ENCODE results near the gene DGCR8.

DGCR8 gene

DNA sequence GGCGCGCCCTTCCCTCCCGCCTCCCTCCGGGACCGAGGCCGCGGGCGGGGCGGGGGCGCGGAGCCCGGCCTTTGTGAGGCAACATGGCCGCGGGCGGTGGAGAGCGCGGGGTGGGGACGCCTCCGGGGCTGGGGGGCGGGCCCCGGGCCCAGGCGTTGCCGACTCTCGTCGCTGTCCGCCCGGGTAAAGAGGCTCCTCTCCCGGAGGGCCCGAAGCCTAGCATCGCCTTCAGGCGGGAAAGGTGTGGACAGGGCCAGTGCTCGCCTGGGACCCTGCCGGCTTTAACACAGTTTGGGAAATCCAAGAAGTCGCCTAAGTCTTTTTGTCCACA is 369 bp downstream of the DGCR8 start:
- TF ChIP-seq CTCF (IDR thresholded peaks at IDR 0.05), result no peak
- intact Hi-C loops (cut with DNase I; ENCODE audit: low total_unique reads), result no loop called here

DNA sequence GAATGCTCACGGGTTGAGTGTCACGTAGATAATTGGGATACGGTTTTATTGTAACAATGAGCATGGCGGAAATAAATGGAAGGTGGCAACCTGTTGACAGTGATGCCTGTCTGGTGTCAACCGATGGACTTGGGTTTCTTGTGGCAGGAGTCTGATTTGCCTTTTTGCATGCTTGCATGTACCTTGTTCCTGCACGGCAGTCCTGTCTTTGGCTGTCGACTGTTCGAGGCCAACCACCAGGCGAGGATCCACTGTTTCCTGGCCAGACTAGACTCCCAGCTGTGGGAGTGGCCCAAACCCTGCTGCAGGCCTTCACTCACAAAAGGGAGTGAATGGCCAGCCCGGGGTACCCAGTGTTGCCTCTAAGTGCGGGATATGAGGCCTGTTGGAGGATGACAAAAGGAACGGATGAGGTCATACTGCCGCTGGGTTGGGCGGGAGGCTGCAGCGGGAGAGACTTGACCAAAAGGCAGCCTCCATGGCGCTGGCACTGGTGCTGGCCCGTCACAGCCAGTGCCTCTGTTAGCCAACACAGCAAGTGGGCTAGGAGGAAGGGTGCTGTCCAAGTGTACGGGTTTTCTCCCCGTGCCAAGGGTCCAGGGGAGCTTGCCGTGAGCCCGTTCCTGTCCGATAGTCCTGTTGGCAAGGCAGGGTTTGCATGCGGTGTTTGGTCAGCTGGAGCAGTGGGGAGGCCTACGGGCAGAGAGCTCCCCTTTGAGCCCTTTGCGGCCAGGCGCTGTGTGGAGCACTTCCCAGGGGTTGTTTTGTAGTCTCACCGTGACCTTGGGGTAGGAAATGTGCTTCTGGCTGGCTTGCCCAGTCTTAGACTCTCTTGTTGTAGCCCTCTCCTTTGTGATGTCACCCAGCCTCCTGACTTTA is 974 bp downstream of the DGCR8 start:
- Histone ChIP-seq H3K4me1 (peaks cover 6 to 54% (median 39%) of the 10 kb centered on the region in 4 donors), H3K9me3 (no peaks in the 10 kb centered on the region), H3K36me3 (peaks cover 4 to 8% (median 5%) of the 10 kb centered on the region in 3 donors), H3K4me3 (peak overlapping the region; percentile 76 to 86), H3K27me3 (no peaks in the 10 kb centered on the region), H3K27ac (peak overlapping the region; percentile 82 to 83)
- intact Hi-C loops (cut with DNase I; ENCODE audit: low total_unique reads), result no loop called here
- TF ChIP-seq CTCF (IDR thresholded peaks at IDR 0.05), result no peak
- DNase-seq, result peak in 1 of 2 donors; percentile 67

More for the DNA sequence above, 369 bp downstream of the DGCR8 start:
- Histone ChIP-seq H3K36me3 (peaks cover 0 to 3% (median 0%) of the 10 kb centered on the region in 3 donors), H3K4me3 (peak overlapping the region; percentile 76 to 86), H3K9me3 (no peaks in the 10 kb centered on the region), H3K4me1 (peaks cover 6 to 54% (median 39%) of the 10 kb centered on the region in 4 donors), H3K27ac (peak overlapping the region; percentile 82 to 83), H3K27me3 (no peaks in the 10 kb centered on the region)
- DNase-seq, result peak; percentile 51 to 75

GRCh38 chr22:20083157-20083890 is 3.3 kb downstream of the DGCR8 start:
- DNase-seq, result peak in 1 of 2 donors; percentile 24
- no peak for TF ChIP-seq CTCF (IDR thresholded peaks at IDR 0.05)
- Histone ChIP-seq H3K36me3 (peaks cover 26 to 31% (median 28%) of the 10 kb centered on the region in 3 donors), H3K9me3 (no peaks in the 10 kb centered on the region), H3K27ac (no peak overlapping the region), H3K27me3 (no peaks in the 10 kb centered on the region), H3K4me3 (no peak overlapping the region), H3K4me1 (peaks cover 6 to 54% (median 39%) of the 10 kb centered on the region in 4 donors)
- intact Hi-C loops (cut with DNase I; ENCODE audit: low total_unique reads), result no loop called here

- H3K4me3 ChIP-seq, result no peak overlapping the region
- H3K27ac ChIP-seq, result no peak overlapping the region
- intact Hi-C loops (cut with DNase I; ENCODE audit: low total_unique reads), result no loop called here
- no peaks in the 10 kb centered on the region for H3K9me3 ChIP-seq
- H3K27me3 ChIP-seq, result no peaks in the 10 kb centered on the region
- peaks cover 33 to 38% (median 35%) of the 10 kb centered on the region in 3 donors for H3K36me3 ChIP-seq
- peak in 1 of 2 donors; percentile 24 for DNase-seq
- peaks cover 6 to 50% (median 39%) of the 10 kb centered on the region in 4 donors for H3K4me1 ChIP-seq
- TF ChIP-seq CTCF (IDR thresholded peaks at IDR 0.05), result no peak
Measured at GRCh38 chr22:20083891-20084546, 4.0 kb downstream of the DGCR8 start.

DNA sequence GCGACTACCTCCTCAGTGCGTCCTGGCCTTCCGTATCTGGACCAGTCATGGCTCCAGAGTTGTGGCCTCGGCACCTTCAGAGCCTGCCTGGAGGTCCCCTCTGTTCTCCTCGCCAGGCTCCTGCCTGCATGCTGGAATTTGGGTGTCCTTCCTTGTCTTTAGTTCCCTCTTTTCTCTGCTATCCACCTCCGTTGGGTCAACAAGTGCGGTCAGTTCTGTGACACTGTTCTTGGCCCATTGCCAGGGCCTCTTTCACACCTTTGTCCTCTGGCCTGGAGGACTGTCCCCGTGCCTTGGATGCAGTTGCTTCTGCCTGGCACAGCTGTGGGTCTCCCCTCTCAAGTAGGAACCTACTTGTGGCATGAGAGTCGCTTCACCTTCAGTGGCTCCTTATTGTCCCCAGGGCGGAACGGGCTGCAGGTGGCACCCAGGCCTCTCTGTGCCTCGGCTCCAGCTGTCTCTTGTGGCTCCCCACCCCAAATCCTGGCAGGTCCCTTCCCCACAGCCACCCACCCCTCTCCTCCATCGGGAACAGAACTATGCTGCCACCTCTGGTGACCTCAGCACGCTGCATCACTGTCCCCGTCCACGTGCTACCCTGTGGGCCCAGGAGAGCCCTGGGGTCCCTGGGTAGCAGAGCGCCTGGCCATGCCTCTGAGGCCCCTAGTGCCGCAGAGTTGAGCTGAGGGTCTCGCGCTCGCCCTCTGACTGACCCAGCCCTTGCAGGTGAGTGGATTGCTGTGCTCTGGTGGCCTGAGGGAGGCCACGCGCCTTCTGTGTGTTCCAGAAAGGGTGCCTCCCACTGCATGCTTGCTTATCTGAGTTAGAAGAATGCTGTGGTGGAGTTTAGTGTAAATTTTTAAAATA is 4.7 kb downstream of the DGCR8 start:
- intact Hi-C loops (cut with DNase I; ENCODE audit: low total_unique reads), result no loop called here
- peaks cover 6 to 46% (median 38%) of the 10 kb centered on the region in 4 donors for H3K4me1 ChIP-seq
- H3K27me3 ChIP-seq, result no peaks in the 10 kb centered on the region
- DNase-seq, result peak in 1 of 2 donors; percentile 55
- H3K27ac ChIP-seq, result no peak overlapping the region
- no peak overlapping the region for H3K4me3 ChIP-seq
- TF ChIP-seq CTCF (IDR thresholded peaks at IDR 0.05), result no peak
- H3K36me3 ChIP-seq, result peaks cover 41 to 46% (median 42%) of the 10 kb centered on the region in 3 donors
- H3K9me3 ChIP-seq, result no peaks in the 10 kb centered on the region

Measured in tibial artery (tissue), 4 donors.